Measurements from ENCODE around the gene GINS1. TPM values are rescaled to one million over a fixed set of nuclear protein-coding genes. Genes with fewer than 3 reads are reported as not detected.

Gene GINS1
- total RNA-seq, 1 donor from 2014 or later, result 0.94 TPM

Other genes with a start within 250 kb of the GINS1 start
- gene ENTPD6, start 212.0 kb upstream of the GINS1 start, total RNA-seq, result 130 TPM
- gene PYGB, start 159.6 kb upstream of the GINS1 start, total RNA-seq, result 205 TPM
- 21.3 TPM for gene ABHD12, start 16.8 kb upstream of the GINS1 start, total RNA-seq
- 7.6 TPM for gene NINL, start 177.9 kb downstream of the GINS1 start, total RNA-seq
- 3.6 TPM for gene NANP, start 216.3 kb downstream of the GINS1 start, total RNA-seq